ENCODE measurements around the gene SCN1A.
"Not testable (repeated sequence)": the region's sequence is repeated elsewhere in the genome, so short reads cannot be mapped to it uniquely, and the experiment has no call there.

SCN1A gene

GRCh38 chr2:166074430-166074829 lies 53.4 kb downstream of the SCN1A start:
- DNase-seq, result no peak

GRCh38 chr2:166074011-166074410 lies 53.8 kb downstream of the SCN1A start:
- no peak for DNase-seq

GRCh38 chr2:166070231-166070630 lies 57.6 kb downstream of the SCN1A start:
- DNase-seq, result no peak

- no peak for DNase-seq
Measured at GRCh38 chr2:166068981-166069380, 58.8 kb downstream of the SCN1A start.

GRCh38 chr2:166067229-166067628 lies 60.6 kb downstream of the SCN1A start:
- DNase-seq, result peak in 1 of 2 donors; percentile 12

- no peak for DNase-seq
Measured at GRCh38 chr2:166060191-166060590, 67.6 kb downstream of the SCN1A start.

GRCh38 chr2:166057370-166058164 lies 70.3 kb downstream of the SCN1A start:
- peak in 1 of 2 donors; percentile 3 for DNase-seq

- no peak for DNase-seq
Measured at GRCh38 chr2:166044853-166045483, 82.9 kb downstream of the SCN1A start.

GRCh38 chr2:166042768-166043390 lies 84.9 kb downstream of the SCN1A start:
- DNase-seq, result no peak

GRCh38 chr2:166042356-166042755 lies 85.5 kb downstream of the SCN1A start:
- no peak for DNase-seq

- DNase-seq, result no peak
Measured at GRCh38 chr2:166041613-166042012, 86.2 kb downstream of the SCN1A start.

- no peak for DNase-seq
Measured at GRCh38 chr2:166032361-166032760, 95.5 kb downstream of the SCN1A start.

- no peak for DNase-seq
Measured at GRCh38 chr2:166031054-166031453, 96.8 kb downstream of the SCN1A start.

GRCh38 chr2:166025313-166025712 lies 102.5 kb downstream of the SCN1A start:
- no peak for DNase-seq

- DNase-seq, result no peak
Measured at GRCh38 chr2:166017208-166017607, 110.6 kb downstream of the SCN1A start.

GRCh38 chr2:166013878-166014277 lies 113.9 kb downstream of the SCN1A start:
- no peak for DNase-seq

- DNase-seq, result no peak
Measured at GRCh38 chr2:166011660-166012059, 116.2 kb downstream of the SCN1A start.

- no peak for DNase-seq
Measured at GRCh38 chr2:166000401-166000800, 127.4 kb downstream of the SCN1A start.

- DNase-seq, result no peak
Measured at GRCh38 chr2:165990846-165991245, 137.0 kb downstream of the SCN1A start.

GRCh38 chr2:165989851-165990250 lies 138.0 kb downstream of the SCN1A start:
- DNase-seq, result no peak

- no peak for DNase-seq
Measured at GRCh38 chr2:165985120-165985519, 142.7 kb downstream of the SCN1A start.

GRCh38 chr2:165972161-165972560 lies 155.7 kb downstream of the SCN1A start:
- not testable (repeated sequence) for DNase-seq

GRCh38 chr2:165970663-165971062 lies 157.2 kb downstream of the SCN1A start:
- no peak for DNase-seq

GRCh38 chr2:165969227-165969626 lies 158.6 kb downstream of the SCN1A start:
- no peak for DNase-seq

All from CD4-positive, alpha-beta T cell treated with Interleukin-4 for 1 hour (primary cell).